OCI-LY1 (cell line): ENCODE results near the gene SPEM1.

Source experiments
- CTCF ChIP-seq: fragments of 200-600 bp; sonication (generic), shearing (Covaris generic); IDR thresholded peaks from 2 replicates; pipeline ENCODE4 v1.5.1; 2017; ENCODE audit warnings: mild to moderate bottlenecking, antibody characterized with exemption, low read length, moderate library complexity, mixed read lengths
- EZH2 ChIP-seq: fragments of 200-600 bp; sonication (generic), shearing (Covaris generic); IDR thresholded peaks from 2 replicates; pipeline ENCODE4 v1.8.0; 2017; ENCODE audit warnings: borderline replicate concordance, mixed run types, mild to moderate bottlenecking, antibody characterized with exemption, low read length, moderate library complexity, mixed read lengths

- TF ChIP-seq CTCF (no peak), EZH2 (no peak)
Observed at GRCh38 chr17:7408863-7409262, 11.3 kb upstream of the SPEM1 start.
